GM21717 (cell line): ENCODE data around the gene LKAAEAR1.

Source experiments
- ATAC-seq: cut with Tn5 transposase; IDR thresholded peaks from one replicate; pipeline ENCODE4 v1.9.1; 2021; ENCODE audit warnings: mild to moderate bottlenecking, moderate library complexity; ENCODE audit not compliant: unreplicated experiment

LKAAEAR1 gene

GRCh38 chr20:64111841-64112641 lies 27.8 kb upstream of the LKAAEAR1 start:
- ATAC-seq = no peak

- ATAC-seq = no peak
Measured at GRCh38 chr20:64110411-64111068, 26.3 kb upstream of the LKAAEAR1 start.

- no peak for ATAC-seq
Measured at GRCh38 chr20:64109831-64110391, 25.7 kb upstream of the LKAAEAR1 start.

- no peak for ATAC-seq
Measured at GRCh38 chr20:64108731-64109681, 24.8 kb upstream of the LKAAEAR1 start.

- ATAC-seq = no peak
Measured at GRCh38 chr20:64107736-64108457, 23.7 kb upstream of the LKAAEAR1 start.

GRCh38 chr20:64106981-64107735 lies 23.0 kb upstream of the LKAAEAR1 start, which contains the start of gene NPBWR2:
NPBWR2 (minus strand) TSS chr20:64107565; CDS start chr20:64106831, 734 bp downstream.
- no peak for ATAC-seq

- no peak for ATAC-seq
Measured at GRCh38 chr20:64106435-64106961, 22.3 kb upstream of the LKAAEAR1 start.

- no peak for ATAC-seq
Measured at GRCh38 chr20:64105846-64106434, 21.7 kb upstream of the LKAAEAR1 start.

GRCh38 chr20:64104667-64105451 lies 20.7 kb upstream of the LKAAEAR1 start:
- no peak for ATAC-seq

GRCh38 chr20:64103871-64104666 lies 19.9 kb upstream of the LKAAEAR1 start:
- ATAC-seq = no peak

GRCh38 chr20:64102647-64103354 lies 18.6 kb upstream of the LKAAEAR1 start:
- no peak for ATAC-seq

- no peak for ATAC-seq
Measured at GRCh38 chr20:64101731-64102621, 17.8 kb upstream of the LKAAEAR1 start.

- ATAC-seq = no peak
Measured at GRCh38 chr20:64100946-64101688, 16.9 kb upstream of the LKAAEAR1 start.

GRCh38 chr20:64100566-64100888 lies 16.3 kb upstream of the LKAAEAR1 start:
- no peak for ATAC-seq
